WTC11 (cell line): ENCODE measurements around the gene IPO11. TPM values are rescaled to one million over a fixed set of nuclear protein-coding genes. Genes with fewer than 3 reads are reported as not detected.

Source experiments
- ATAC-seq: fragments of 200-7000 bp; cut with Tn5 transposase; 2 replicates; pipeline ENCODE4 v1.10.0; 2021; ENCODE audit warnings: mild to moderate bottlenecking, moderate library complexity
- CTCF ChIA-PET: fragments of 300-600 bp; sonication (Branson Sonifier 250); formaldehyde crosslinking; loops from one replicate; lab custom pipeline; 2021; ENCODE audit warnings: antibody characterized with exemption; lab: Charles Lee
- POLR2A ChIA-PET: fragments of 350-600 bp; sonication (Branson Sonifier 250); formaldehyde crosslinking; loops from one replicate; lab custom pipeline; 2021; ENCODE audit warnings: antibody characterized with exemption; lab: Charles Lee
- DNase-seq: peaks from one replicate; pipeline ENCODE4 v3.0.0; 2021; ENCODE audit warnings: low spot score
- H3K27ac Mint-ChIP-seq: 2 replicates; pipeline ENCODE4 v1.8.0; 2021; ENCODE audit warnings: mixed read lengths
- H3K27me3 Mint-ChIP-seq: 2 replicates; pipeline ENCODE4 v1.8.0; 2021; ENCODE audit warnings: low read depth, mild to moderate bottlenecking, moderate library complexity, mixed read lengths
- H3K36me3 Mint-ChIP-seq: 2 replicates; pipeline ENCODE4 v1.8.0; 2021; ENCODE audit warnings: mixed read lengths
- H3K4me1 Mint-ChIP-seq: 2 replicates; pipeline ENCODE4 v1.8.0; 2022; ENCODE audit warnings: mixed read lengths
- H3K4me3 Mint-ChIP-seq: 2 replicates; pipeline ENCODE4 v1.8.0; 2021; ENCODE audit warnings: mild to moderate bottlenecking, moderate library complexity, mixed read lengths
- H3K9me3 Mint-ChIP-seq: 2 replicates; pipeline ENCODE4 v1.8.0; 2021; ENCODE audit warnings: mixed read lengths
- ATF1 ChIP-seq: sonication (generic); formaldehyde crosslinking; IDR thresholded peaks from 2 replicates; pipeline ENCODE4 v1.8.1; 2023; ENCODE audit warnings: mild to moderate bottlenecking, moderate library complexity, missing genetic modification reagents
- CREM ChIP-seq: sonication (generic); formaldehyde crosslinking; IDR thresholded peaks from 2 replicates; pipeline ENCODE4 v1.8.1; 2022; ENCODE audit warnings: mild to moderate bottlenecking, missing genetic modification reagents, moderate library complexity
- E2F4 ChIP-seq: sonication (generic); formaldehyde crosslinking; IDR thresholded peaks from 2 replicates; pipeline ENCODE4 v1.8.1; 2022; ENCODE audit warnings: low read depth, mild to moderate bottlenecking, moderate library complexity, missing genetic modification reagents, borderline replicate concordance
- GTF2I ChIP-seq: fragments of 250-450 bp; sonication (Bioruptor Pico); conservative IDR thresholded peaks from 2 replicates; pipeline ENCODE4 v1.4.0; 2021; ENCODE audit warnings: mild to moderate bottlenecking
- JUN ChIP-seq: sonication (generic); formaldehyde crosslinking; IDR thresholded peaks from 2 replicates; pipeline ENCODE4 v1.8.0; 2023; ENCODE audit warnings: mild to moderate bottlenecking, missing genetic modification reagents
- KAT7 ChIP-seq: sonication (generic); formaldehyde crosslinking; IDR thresholded peaks from 2 replicates; pipeline ENCODE4 v1.8.1; 2023; ENCODE audit warnings: missing genetic modification reagents, mild to moderate bottlenecking, borderline replicate concordance
- MYBL2 ChIP-seq: sonication (generic); formaldehyde crosslinking; IDR thresholded peaks from 2 replicates; pipeline ENCODE4 v1.8.1; 2023; ENCODE audit warnings: mild to moderate bottlenecking, moderate library complexity, missing genetic modification reagents
- RELA ChIP-seq: sonication (generic); formaldehyde crosslinking; IDR thresholded peaks from 2 replicates; pipeline ENCODE4 v1.8.1; 2022; ENCODE audit warnings: missing genetic modification reagents, mild to moderate bottlenecking, borderline replicate concordance
- SMAD3 ChIP-seq: sonication (generic); formaldehyde crosslinking; IDR thresholded peaks from 2 replicates; pipeline ENCODE4 v1.8.0; 2022; ENCODE audit warnings: missing genetic modification reagents, mild to moderate bottlenecking, borderline replicate concordance
- SMAD4 ChIP-seq: sonication (generic); formaldehyde crosslinking; IDR thresholded peaks from 2 replicates; pipeline ENCODE4 v1.8.0; 2022; ENCODE audit warnings: mild to moderate bottlenecking, missing genetic modification reagents
- TEAD1 ChIP-seq: sonication (generic); formaldehyde crosslinking; IDR thresholded peaks from 2 replicates; pipeline ENCODE4 v1.8.0; 2022; ENCODE audit warnings: mild to moderate bottlenecking, missing genetic modification reagents
- ZNF138 ChIP-seq: sonication (generic); formaldehyde crosslinking; conservative IDR thresholded peaks from 2 replicates; pipeline ENCODE4 v1.8.1; 2022; ENCODE audit warnings: mild to moderate bottlenecking, moderate library complexity, missing genetic modification reagents
- total RNA-seq: library from RNA; stranded (reverse); gene quantifications from 3 replicates; pipeline ENCODE4 v1.2.3, GENCODE V29; 2021
- TF ChIP-seq, protein P1 (sequence below): fragments of 250-450 bp; sonication (Bioruptor Pico); IDR thresholded peaks from 2 replicates; pipeline ENCODE4 v2.1.2; 2022; ENCODE audit warnings: mild to moderate bottlenecking, moderate library complexity
- TF ChIP-seq, protein P2 (sequence below): sonication (generic); formaldehyde crosslinking; IDR thresholded peaks from 2 replicates; pipeline ENCODE4 v1.8.1; 2023; ENCODE audit warnings: mild to moderate bottlenecking, moderate library complexity, missing genetic modification reagents
- TF ChIP-seq, protein P3 (sequence below): fragments of 200-600 bp; IDR thresholded peaks from 2 replicates; pipeline ENCODE4 v1.8.0; 2022; ENCODE audit warnings: antibody characterized with exemption

Gene IPO11
- total RNA-seq, 1 experiment from 2014 or later, result 61.9 TPM

DNA sequence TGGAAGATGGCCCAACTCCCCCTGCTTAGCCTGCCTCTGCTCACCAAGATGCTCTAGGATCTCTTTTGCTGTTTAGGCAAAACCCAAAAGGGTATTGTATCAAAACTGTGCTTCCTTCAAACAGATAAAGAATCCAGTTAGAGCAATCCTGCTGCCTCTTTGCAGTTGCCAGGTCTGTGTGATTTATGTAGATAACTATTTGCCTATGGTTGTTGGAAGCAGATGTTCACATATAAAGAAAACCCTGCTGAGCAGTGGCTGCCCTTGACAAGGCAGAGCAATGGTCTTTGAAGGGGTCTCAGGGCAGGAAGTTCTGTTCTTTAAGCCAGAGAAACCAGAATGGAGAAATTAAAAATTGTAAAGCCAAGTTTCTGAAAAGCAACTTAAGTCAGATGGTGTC is 234.7 kb downstream of the IPO11 start:
- H3K9me3 Mint-ChIP-seq, result no peaks in the 10 kb centered on the region; the same call in 1 of the 2 replicates
- POLR2A ChIA-PET, result no interaction called here
- H3K4me3 Mint-ChIP-seq, result no peak overlapping the region
- H3K27me3 Mint-ChIP-seq, result no peaks in the 10 kb centered on the region; the same call in 1 of the 2 replicates
- TF ChIP-seq, protein P1, sequence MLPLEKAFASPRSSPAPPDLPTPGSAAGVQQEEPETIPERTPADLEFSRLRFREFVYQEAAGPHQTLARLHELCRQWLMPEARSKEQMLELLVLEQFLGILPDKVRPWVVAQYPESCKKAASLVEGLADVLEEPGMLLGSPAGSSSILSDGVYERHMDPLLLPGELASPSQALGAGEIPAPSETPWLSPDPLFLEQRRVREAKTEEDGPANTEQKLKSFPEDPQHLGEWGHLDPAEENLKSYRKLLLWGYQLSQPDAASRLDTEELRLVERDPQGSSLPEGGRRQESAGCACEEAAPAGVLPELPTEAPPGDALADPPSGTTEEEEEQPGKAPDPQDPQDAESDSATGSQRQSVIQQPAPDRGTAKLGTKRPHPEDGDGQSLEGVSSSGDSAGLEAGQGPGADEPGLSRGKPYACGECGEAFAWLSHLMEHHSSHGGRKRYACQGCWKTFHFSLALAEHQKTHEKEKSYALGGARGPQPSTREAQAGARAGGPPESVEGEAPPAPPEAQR (CRISPR knock-in tag), result no peak
- no peak for TF ChIP-seq RELA
- TF ChIP-seq, all 79 proteins: peak for 0
- no peak overlapping the region for H3K27ac Mint-ChIP-seq
- CTCF ChIA-PET, result no interaction called here
- H3K36me3 Mint-ChIP-seq, result no peaks in the 10 kb centered on the region
- ATAC-seq (no peak), DNase-seq (no peak)
- H3K4me1 Mint-ChIP-seq, result peaks cover 19% of the 10 kb centered on the region

- H3K36me3 Mint-ChIP-seq, result peaks cover 3% of the 10 kb centered on the region; the same call in 1 of the 2 replicates
- POLR2A ChIA-PET, result interaction anchor here (0.6 kb wide), 1 partner anchor 138 kb away, joined by 4 read pairs; no protein-coding TSS in a partner anchor
- no peak overlapping the region for H3K27ac Mint-ChIP-seq
- H3K4me3 Mint-ChIP-seq, result no peak overlapping the region
- ATAC-seq, result no peak
- TF ChIP-seq CREM (CRISPR knock-in tag) (no peak), ZNF138 (no peak), JUN (CRISPR knock-in tag) (no peak), SMAD3 (no peak), GTF2I (CRISPR knock-in tag) (no peak), MYBL2 (CRISPR knock-in tag) (no peak), SMAD4 (CRISPR knock-in tag) (no peak), TEAD1 (CRISPR knock-in tag) (no peak), E2F4 (CRISPR knock-in tag) (no peak)
- TF ChIP-seq, protein P2, sequence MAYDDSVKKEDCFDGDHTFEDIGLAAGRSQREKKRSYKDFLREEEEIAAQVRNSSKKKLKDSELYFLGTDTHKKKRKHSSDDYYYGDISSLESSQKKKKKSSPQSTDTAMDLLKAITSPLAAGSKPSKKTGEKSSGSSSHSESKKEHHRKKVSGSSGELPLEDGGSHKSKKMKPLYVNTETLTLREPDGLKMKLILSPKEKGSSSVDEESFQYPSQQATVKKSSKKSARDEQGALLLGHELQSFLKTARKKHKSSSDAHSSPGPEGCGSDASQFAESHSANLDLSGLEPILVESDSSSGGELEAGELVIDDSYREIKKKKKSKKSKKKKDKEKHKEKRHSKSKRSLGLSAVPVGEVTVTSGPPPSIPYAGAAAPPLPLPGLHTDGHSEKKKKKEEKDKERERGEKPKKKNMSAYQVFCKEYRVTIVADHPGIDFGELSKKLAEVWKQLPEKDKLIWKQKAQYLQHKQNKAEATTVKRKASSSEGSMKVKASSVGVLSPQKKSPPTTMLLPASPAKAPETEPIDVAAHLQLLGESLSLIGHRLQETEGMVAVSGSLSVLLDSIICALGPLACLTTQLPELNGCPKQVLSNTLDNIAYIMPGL (CRISPR knock-in tag), result no peak
- TF ChIP-seq, protein P3, sequence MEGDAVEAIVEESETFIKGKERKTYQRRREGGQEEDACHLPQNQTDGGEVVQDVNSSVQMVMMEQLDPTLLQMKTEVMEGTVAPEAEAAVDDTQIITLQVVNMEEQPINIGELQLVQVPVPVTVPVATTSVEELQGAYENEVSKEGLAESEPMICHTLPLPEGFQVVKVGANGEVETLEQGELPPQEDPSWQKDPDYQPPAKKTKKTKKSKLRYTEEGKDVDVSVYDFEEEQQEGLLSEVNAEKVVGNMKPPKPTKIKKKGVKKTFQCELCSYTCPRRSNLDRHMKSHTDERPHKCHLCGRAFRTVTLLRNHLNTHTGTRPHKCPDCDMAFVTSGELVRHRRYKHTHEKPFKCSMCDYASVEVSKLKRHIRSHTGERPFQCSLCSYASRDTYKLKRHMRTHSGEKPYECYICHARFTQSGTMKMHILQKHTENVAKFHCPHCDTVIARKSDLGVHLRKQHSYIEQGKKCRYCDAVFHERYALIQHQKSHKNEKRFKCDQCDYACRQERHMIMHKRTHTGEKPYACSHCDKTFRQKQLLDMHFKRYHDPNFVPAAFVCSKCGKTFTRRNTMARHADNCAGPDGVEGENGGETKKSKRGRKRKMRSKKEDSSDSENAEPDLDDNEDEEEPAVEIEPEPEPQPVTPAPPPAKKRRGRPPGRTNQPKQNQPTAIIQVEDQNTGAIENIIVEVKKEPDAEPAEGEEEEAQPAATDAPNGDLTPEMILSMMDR, result no peak
- TF ChIP-seq, all 79 proteins: peak for 0
- H3K27me3 Mint-ChIP-seq, result no peaks in the 10 kb centered on the region; the same call in 1 of the 2 replicates
- H3K4me1 Mint-ChIP-seq, result peaks cover 21% of the 10 kb centered on the region
- H3K9me3 Mint-ChIP-seq, result peaks cover 6% of the 10 kb centered on the region; the same call in 1 of the 2 replicates
- no peak for DNase-seq
- CTCF ChIA-PET, result no interaction called here
These were observed 236.5 kb downstream of the IPO11 start for GRCh38 chr5:62649025-62649424.

DNA sequence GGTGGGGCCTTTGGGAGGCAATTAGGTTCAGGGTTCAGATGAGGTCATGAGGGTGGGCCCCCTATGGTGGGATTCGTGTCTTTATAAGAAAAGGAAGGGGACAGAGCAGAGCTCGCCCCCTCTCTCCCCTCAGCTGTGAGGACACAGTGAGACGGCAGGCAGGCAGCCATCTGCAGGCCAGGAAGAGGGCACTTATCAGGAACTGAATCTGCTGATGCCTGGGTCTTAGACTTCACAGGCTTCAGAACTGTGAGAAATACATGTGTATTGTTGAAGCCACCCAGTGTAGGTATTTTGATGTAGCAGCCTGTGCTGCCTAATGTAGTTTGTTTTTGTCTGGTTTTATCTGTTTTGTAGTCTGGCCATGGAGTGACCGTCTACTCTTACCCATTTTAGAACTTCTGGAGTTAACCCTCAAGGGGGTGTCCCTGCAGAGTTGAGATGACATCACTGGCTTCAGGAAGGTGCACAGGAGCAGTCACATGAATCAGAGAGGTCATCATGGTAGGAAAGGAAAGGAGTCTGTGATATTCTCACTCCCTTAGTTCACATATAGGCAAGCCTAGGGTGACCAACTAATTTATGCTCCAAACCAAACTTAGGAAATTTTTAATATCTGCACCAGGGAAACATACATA is 237.0 kb downstream of the IPO11 start:
- peaks cover 10% of the 10 kb centered on the region for H3K9me3 Mint-ChIP-seq
- DNase-seq (no peak), ATAC-seq (peak; percentile 56)
- POLR2A ChIA-PET, result interaction anchor here (0.6 kb wide), 1 partner anchor 138 kb away, joined by 4 read pairs; no protein-coding TSS in a partner anchor
- peaks cover 21% of the 10 kb centered on the region for H3K4me1 Mint-ChIP-seq
- TF ChIP-seq KAT7 (CRISPR knock-in tag), result no peak
- no peak for TF ChIP-seq ATF1
- TF ChIP-seq, all 79 proteins: peak for 0
- no peak overlapping the region for H3K4me3 Mint-ChIP-seq
- no peaks in the 10 kb centered on the region; the same call in 1 of the 2 replicates for H3K27me3 Mint-ChIP-seq
- H3K27ac Mint-ChIP-seq, result no peak overlapping the region
- peaks cover 5% of the 10 kb centered on the region for H3K36me3 Mint-ChIP-seq
- CTCF ChIA-PET, result no interaction called here
